HG02943 (cell line): Measurements from ENCODE around the gene OSBPL3.

Experiments used
- ATAC-seq: cut with Tn5 transposase; IDR thresholded peaks from one replicate; pipeline ENCODE4 v1.9.1; 2021; ENCODE audit warnings: mild to moderate bottlenecking, low read depth, moderate library complexity; ENCODE audit not compliant: unreplicated experiment

Gene OSBPL3

GRCh38 chr7:24834128-24834798 lies 145.7 kb downstream of the OSBPL3 start:
- no peak for ATAC-seq

GRCh38 chr7:24833549-24833948 lies 146.4 kb downstream of the OSBPL3 start:
- no peak for ATAC-seq

DNA sequence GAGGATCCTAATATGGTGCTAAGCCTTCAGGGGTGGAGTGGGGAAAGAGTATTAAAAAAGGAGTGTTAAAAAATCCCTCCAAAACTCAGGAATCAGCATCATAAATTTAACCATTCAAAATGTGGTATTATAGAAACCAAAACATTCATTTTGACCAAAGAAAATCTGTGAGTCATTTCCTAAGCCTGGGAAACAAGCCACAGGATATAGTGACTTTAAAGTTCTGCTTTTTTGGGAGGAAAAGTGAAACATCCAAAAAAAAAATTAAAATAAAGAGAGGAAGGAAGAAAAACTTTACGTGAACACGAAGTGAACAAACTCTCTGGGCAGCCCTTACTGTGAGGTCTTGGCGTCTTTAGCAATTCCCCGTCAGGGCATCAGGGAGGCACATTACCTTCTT lies 148.7 kb downstream of the OSBPL3 start:
- ATAC-seq, result no peak

DNA sequence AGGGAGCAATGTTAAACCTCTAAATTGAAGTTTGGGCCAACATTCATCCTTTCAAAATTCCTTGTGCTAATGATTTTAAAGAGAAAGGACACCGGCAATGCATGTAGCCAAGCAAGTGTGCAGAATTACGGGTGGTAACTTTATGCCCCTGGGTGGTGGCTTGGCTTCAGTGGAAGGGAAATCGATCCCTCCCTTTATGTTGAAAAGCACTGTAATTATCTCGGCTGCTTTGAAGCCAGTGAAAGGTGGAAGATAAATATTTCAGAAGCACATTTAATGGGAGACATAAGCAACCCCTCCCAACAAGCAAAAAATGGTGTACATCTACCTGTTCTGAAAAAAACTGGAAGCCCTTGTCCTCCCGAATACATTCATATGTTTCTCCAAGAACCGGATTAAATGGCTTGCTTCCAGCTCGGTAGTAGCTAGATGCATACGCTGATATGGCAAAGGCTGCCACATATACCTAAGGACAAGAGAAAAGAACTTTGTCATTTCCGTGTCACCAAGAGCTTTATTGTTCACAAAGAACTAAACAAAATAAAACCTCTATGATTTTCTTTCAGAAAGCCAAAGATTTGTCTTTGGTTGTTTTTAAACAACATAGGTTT lies 149.4 kb downstream of the OSBPL3 start:
- no peak for ATAC-seq

DNA sequence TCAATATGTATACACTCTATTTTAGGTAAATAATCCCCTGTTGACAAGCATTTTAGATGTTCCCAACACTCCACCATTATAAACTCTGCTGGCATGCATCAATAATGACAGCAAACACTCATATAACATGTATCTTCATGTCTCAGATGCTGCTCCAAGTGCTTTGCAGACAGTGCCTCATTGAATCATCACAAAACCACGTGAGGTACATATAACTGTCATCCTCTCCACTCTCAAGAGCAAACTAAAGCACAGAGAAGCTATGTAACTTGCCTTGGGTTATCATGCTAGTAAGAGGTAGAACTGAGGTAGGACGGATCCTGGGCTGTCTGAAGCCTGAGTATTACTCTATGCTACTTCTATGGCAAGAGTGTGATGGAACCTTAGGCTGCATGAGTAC lies 150.2 kb downstream of the OSBPL3 start:
- ATAC-seq, result no peak

DNA sequence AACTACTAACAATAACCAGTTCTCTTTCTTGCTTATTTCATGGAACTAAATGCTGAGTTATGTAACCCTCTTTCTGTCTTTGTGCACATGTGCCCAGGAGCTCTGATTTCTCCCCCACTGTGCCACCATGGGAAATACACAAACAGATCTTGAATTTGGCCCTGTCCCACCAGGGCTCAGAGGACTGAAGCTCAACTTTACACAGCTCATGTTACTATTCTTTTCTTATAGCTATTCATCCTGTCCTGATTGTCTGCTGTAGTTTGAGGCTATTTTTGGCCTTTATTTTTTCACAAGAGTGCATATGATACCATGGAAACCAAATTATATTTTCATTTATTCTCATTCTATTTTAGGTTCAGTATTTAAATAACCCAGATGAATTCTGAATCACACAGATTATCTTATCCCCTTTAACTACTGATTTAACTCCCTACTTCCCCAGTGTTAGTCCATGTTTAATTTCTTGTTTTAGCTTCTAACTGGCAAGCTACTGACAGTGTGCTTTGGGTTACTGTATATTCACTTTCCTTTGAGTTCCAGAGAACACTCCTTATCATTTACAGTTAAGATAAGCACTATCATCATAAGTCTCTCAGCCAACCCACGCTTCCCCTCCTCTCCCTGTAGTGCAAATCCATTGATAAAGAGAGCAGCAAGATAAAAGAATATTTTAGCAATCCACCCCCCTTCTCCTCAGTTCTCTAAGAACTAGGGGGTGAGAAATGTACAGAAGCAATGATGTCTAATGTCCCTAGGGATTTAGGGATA lies 150.9 kb downstream of the OSBPL3 start:
- no peak for ATAC-seq

- no peak for ATAC-seq
These were observed 152.4 kb downstream of the OSBPL3 start for GRCh38 chr7:24827589-24827988.

GRCh38 chr7:24827027-24827426 lies 153.0 kb downstream of the OSBPL3 start:
- no peak for ATAC-seq

DNA sequence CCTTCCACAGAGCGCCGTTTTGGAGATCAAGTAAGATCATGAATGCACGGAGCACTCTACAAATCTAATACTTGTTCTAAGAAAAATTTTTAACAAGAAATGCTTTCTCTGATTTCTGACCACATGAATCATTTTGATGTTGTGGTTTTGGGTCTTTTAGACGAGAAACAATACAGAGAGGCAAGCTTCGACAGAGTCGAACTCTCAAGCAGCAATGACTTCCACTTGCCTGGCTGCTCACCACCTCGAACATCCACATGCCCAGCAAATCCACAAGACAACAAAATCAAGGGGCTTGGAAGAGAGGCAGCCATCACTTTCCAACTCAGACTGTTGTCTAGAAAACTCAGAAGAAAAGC lies 153.3 kb downstream of the OSBPL3 start:
- no peak for ATAC-seq

- ATAC-seq, result no peak
These were observed 153.9 kb downstream of the OSBPL3 start for GRCh38 chr7:24825931-24826661.

- no peak for ATAC-seq
These were observed 154.6 kb downstream of the OSBPL3 start for GRCh38 chr7:24825381-24825794.

- ATAC-seq, result no peak
These were observed 155.1 kb downstream of the OSBPL3 start for GRCh38 chr7:24824896-24825295.

- ATAC-seq, result no peak
These were observed 155.6 kb downstream of the OSBPL3 start for GRCh38 chr7:24824400-24824799.

DNA sequence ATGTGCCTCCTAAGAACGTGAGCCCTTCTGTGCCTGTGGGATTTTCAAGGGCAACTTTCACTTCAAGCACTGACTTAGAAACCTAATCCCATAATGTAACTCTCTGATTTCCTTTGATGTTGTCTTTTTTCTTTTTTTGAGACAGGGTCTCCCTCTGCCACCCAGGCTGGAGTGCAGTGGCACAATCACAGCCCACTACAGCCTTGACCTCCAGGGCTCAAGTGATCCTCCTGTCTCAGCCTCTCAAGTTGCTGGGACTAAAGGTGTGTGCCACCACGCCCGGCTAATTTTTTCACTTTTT lies 158.3 kb downstream of the OSBPL3 start:
- ATAC-seq, result no peak

DNA sequence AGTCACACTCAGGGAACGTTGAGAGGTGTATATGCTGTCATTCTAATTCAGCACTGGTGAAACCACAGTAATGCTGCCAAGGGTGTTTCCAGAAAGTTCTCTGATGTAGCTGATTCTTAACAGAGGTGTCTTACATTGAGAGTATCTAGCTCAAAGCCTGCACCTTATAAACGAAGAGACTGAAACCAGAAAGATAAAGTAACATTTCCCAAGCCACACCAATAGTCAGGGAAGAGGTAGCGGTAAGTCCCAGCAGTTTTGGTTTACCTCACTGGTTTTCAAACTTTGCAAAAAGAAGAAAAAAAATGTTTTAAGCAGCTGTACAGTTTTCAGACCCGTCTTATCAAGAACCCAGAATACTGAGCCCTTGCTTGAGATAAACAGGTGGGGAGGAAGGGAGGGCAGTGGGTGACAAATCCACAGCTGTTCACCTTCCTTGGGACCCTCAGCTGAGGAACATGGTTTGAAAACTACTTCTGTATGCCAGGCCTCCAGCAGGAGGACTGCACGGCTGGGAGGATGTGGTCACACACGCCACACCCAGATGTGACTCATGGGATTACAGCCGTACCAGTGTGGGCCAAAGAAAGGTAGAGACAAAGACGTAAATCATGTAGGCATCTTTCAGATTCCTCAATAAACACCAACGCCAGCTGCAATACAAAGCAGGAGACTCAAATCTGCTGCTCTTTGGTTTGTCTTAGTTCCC lies 158.8 kb downstream of the OSBPL3 start:
- peak; percentile 78 for ATAC-seq

DNA sequence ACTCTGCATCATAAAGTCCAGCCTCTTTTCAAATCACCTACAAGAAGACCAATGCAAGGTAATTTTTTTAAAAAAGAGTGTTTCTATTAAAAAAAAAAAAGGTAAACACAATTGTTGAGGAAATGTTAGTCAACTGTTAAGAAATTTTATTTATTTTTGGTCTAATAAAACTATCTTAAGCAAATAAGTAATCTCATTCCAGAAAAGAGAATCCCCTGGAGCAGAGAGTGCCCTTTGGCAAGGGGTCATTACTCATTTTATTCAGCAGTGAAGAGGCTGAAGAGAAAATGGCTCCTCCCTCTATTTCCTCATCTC lies 159.3 kb downstream of the OSBPL3 start:
- ATAC-seq, result no peak

- ATAC-seq, result peak; percentile 53
These were observed 159.9 kb downstream of the OSBPL3 start for GRCh38 chr7:24819916-24820689.

GRCh38 chr7:24817339-24817738 lies 162.6 kb downstream of the OSBPL3 start:
- ATAC-seq, result no peak

- no peak for ATAC-seq
These were observed 163.1 kb downstream of the OSBPL3 start for GRCh38 chr7:24816868-24817267.

GRCh38 chr7:24812305-24812945 lies 167.6 kb downstream of the OSBPL3 start:
- no peak for ATAC-seq
